GM19035 (cell line): ENCODE data around the gene RAB5B.
"Not testable (repeated sequence)": the region's sequence is repeated elsewhere in the genome, so short reads cannot be mapped to it uniquely, and the experiment has no call there.

Source experiments
- ATAC-seq: cut with Tn5 transposase; IDR thresholded peaks from one replicate; pipeline ENCODE4 v1.9.1; 2021; ENCODE audit not compliant: unreplicated experiment

Gene RAB5B

DNA sequence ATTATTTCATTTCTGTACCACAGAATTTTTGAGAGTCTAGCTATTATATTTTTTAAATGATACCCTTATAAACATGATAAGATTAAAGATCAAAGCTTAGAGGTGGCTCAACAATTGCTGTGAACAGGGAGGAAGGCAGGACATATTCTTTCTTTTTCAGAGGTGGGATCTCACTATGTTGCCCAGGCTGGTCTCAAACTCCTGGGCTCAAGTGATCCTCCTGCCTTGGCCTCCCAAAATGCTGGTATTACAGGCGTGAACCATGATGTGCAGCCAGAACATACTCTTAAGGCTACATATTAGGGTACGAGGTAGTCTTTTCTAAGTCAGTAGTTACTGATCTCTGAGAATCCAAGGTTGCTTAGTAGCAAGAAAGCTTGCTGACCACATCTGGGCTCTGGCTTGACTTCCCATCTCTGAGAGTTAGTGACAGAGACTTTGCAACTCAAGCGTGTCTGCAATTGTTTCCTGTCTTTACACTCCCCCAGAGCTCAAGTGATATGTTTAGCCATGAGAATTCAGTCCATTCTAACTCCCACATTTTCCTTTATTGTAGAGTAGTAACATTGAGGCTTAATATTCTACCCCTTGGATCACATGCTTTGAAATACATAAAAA lies 8.6 kb downstream of the RAB5B start:
- no peak for ATAC-seq

DNA sequence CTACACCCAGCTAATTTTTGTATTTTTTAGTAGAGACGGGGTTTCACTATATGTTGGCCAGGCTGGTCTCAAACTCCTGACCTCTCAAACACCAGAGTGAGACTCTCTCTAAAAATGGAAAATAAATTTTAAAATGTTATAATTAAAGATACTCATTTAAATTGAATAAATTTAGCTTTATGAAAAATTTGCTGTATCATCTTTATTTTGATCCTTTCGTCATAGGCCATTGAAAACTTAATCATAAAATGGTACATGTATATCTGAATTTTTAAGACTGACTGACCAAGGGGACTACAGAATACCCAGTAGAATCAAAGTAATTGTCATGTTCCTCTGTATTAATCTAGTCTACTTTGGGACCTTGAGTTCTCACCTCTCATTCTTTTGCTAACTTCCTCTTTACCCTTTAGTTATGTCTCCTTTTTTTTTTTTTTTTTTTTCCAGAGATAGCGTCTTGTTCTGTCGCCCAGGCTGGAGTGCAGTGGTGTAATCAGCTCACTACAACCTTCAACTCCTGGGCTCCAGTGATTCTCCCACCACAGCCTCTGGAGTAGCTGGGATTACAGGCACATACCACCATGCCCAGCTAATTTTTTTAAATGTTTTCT lies 9.5 kb downstream of the RAB5B start:
- ATAC-seq = no peak

DNA sequence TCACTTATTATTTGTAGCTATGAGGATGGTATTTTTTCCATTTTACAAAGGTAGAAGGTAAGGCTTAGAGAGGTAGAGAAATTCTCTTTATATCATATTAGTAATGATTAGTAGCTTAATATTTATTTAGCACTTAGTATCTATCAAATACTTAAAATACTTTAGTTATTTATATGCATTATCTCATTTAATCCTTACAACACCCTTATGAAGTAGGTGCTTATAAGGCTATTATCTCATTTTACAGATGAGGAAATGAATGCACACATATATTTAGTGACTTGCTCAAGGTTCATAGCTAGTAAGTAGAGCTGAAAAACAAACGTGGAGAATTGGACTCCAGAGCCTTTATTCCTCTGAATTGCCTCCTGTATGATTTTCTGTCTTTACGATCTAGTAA lies 11.0 kb downstream of the RAB5B start:
- no peak for ATAC-seq

DNA sequence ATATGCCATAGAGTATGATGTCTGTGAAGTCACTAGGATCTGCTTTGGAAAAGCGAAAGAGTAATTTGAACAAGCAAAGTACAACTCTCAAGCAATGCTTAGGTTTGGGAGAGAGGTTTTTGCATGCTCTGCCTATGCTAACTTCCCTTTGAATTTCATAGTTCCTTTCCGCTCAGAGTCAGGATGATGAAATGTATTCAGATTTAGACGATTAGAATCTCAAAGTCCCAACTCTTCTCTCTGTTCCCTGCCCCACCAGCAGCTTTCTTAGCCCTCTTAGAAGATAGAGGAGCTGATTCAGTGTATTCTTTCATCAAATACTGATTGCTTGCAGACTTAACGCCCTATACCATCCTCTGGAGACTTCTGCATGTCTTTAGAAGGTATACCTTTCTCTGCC lies 11.5 kb downstream of the RAB5B start:
- ATAC-seq = no peak

DNA sequence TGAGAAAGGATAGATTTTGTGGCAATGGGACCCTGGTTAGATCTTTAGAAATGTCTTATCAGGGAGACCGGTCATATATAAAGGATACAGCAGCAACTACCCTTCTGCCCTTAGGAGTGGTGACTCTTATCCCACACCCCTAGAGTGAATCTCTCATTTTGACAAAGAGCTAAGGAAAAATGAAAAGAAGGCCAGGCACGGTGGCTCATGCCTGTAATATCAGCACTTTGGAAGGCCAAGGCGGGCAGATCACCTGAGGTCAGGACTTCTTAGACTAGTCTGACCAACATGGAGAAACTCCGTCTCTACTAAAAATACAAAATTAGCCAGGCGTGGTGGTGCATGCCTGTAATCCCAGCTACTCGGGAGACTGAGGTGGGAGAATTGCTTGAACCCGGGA lies 12.1 kb downstream of the RAB5B start:
- ATAC-seq = not testable (repeated sequence)

DNA sequence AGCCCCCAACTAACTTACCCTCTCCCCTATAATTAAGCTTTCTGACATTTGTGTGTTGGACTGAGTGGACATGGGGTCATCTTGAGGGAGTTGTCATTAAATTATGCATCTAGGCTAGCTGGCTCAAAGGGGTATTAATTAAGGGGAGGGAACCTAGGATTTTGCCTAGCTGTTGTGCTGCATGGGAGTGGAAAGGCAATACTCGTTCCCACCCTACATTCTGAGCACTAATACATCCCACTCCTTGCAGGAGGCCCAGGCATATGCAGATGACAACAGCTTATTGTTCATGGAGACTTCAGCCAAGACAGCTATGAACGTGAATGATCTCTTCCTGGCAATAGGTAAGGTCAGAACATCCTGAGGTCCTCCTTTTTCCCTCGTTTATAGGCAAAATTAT lies 17.2 kb downstream of the RAB5B start:
- ATAC-seq = no peak

DNA sequence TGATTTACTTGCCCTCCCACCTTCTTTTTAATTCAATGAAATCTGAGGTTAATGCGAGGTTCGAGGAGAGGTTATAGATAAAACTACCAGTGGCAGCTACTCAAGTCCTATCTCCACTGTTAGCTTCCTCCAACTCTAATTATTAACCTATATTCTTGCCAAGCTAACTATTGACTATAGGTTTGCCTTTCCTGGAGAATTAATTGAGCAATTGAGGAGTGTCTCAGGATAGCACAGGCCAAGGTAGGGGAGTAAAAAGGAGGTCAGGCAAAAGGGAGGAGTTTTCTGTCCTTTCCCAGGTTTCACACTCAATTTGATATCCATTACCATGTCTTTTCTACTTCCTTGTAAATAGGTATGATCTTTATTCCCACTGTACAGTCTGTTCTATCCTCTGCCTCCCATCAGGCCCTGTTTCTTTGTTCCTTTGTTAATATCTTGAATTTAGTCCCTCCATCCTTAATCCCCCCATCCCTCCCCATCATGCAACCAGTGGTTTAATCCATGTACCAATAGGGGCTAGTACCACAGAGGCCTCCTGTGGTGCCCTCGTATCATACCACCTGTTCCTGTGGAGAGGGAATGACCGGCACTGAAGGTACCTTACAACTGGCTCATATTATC lies 19.5 kb downstream of the RAB5B start:
- ATAC-seq = no peak

DNA sequence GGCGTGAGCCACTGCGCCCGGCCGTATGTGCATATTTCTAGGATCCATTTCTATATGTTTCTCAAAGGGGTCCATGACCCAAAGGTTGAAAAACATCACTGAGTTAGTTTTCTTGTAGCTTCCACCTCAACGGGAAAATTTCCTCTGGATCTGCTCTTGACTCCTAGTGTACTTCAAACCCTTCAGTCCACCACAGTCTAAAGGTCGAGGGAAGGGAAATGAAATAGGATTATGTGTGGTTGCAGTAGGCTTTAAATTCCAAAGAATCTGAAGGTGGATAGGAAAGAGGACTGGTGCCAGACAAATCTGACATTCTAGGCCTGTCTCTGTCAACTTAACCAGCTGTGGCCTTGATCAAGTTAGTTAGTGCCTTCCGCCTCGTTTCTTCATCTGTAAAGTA lies 21.5 kb downstream of the RAB5B start:
- no peak for ATAC-seq

DNA sequence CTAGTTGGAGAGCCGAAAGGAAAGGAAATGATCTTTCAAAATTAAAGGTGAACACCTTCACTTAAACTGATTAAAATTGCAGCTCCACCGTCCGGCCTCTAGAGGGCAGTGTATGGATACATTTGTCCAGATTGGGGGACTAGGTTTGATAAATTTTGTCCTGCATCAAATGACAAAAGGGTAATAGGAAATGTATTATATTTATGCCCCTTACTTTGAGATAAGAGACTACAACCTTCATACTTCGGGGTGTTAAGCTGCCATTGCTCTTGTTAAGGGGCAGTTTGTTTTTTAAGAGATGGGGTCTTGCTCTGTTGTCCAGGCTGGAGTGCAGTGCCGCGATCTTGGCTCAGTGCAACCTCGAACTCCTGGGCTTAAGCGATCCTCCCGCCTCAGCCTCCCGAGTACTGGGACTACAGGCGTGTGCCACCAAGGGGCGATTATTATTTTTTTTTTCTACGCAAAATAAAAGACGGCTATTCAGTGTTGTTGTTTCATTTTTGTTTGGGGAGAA lies 22.4 kb downstream of the RAB5B start:
- no peak for ATAC-seq

DNA sequence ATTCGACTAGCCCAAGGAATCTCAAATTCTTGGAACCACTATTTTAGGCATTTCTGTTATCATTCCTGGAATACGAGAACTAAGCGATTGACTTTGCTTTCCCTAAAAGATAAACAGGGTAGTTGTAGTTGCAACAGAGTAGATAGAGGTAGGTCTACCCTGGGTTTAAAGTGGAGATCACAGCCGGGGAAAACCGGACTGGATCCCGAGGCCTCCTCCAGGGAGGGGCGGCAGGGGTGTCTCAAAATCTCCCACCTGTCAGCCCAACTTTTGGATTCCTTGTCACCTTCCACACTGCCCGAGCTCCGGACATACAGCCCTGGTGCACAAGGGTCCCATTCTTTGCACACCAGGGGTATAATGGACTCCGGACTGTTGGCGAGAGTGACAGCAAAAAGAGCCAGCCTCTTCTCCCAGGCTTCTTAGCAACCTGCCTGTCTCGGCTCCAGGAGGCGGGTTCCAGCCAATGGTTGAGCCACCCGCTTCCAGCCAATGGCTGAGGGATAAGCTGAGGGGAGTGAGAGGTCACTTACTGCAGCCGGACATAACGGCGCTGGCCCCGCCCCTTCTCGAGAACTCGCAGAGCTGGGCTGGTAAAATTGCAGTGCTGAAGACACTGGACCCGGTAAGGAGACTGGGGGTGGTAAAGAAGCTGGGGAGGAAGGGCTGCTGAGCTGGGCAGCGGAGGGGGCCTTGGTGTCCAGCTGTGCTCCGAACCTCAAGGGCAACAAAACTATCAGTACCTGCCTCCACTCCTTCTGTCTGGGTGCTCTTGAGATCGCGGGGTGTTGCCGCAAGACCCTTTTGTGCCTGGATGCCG lies 23.0 kb downstream of the RAB5B start, which contains the start of gene SUOX:
TSS of gene SUOX (plus strand) at position 562 of the 820 bp plus-strand sequence. CDS start 4,946 bp downstream, outside the sequence.
- ATAC-seq = peak; percentile 99

DNA sequence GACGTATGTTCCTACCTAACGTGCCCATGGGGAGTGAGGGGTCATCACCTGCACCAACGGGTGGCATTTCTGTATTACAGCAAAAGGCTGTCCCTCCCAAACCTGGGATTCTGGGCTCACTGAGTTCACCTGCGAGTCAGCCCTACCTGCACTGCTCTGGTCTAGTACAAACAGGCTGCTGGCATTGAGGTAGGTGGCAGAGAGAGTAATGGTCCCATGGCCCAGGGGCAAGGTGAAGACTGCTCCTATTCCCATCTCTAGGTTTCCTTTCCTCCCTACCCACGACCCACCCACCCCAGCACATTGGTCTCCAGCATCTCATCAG lies 23.6 kb downstream of the RAB5B start:
- no peak for ATAC-seq

DNA sequence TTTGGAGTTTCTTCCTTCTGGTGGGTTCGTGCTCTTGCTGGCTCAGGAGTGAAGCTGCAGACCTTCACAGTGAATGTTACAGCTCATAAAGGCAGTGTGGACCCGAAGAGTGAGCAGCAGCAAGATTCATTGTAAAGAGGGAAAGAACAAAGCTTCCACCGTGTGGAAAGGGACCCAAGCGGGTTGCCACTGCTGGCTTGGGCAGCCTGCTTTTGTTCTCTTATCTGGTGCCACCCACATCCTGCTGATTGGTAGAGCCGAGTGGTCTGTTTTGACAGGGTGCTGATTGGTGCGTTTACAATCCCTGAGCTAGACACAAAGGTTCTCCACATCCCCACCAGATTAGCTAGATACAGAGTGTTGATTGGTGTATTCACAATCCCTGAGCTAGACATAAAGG lies 25.6 kb downstream of the RAB5B start:
- not testable (repeated sequence) for ATAC-seq

DNA sequence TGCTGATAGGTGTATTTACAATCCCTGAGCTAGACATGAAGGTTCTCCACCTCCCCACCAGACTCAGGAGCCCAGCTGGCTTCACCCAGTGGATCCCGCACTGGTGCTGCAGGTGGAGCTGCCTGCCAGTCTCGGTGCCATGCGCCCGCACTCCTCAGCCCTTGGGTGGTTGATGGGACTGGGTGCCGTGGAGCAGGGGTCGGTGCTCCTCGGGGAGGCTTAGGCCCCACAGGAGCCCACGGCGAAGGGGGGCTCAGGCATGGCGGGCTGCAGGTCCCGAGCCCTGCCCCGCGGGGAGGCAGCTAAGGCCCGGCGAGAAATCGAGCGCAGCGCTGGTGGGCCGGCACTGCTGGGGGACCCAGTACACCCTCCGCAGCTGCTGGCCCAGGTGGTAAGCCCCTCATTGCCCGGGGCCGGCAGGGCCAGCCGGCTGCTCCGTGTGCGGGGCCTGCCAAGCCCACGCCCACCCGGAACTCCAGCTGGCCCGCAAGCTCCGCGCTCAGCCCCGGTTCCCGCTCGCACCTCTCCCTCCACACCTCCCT lies 26.2 kb downstream of the RAB5B start:
- not testable (repeated sequence) for ATAC-seq

DNA sequence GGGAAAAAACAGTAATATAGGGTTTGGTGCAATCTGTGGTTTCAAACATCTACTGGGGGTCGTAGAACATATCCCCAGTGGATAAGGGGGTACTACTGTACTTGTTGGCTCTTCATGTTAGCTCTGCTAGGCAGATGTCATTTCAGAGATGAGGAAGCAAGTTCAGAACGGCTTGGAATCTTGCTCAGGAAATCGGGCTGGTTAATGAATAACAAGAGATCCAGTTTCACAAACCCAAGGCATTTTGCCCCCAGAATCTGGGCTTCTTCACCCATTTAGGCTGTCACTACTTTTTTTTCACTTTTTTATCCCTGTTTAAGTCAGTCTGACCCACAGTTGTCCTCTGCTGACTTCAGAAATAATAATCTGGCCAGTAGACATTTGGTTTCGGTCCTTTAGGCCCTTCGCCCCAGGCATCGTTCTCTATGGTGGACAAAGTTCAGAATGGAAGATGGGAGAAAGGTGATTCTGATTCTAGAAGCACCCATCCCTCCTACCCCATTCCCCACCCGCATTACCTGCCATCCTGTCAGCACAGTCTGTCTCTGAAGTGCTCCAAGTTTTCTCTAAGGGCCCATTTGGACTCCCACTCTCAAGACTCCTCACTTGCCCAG lies 27.7 kb downstream of the RAB5B start:
- ATAC-seq = no peak

DNA sequence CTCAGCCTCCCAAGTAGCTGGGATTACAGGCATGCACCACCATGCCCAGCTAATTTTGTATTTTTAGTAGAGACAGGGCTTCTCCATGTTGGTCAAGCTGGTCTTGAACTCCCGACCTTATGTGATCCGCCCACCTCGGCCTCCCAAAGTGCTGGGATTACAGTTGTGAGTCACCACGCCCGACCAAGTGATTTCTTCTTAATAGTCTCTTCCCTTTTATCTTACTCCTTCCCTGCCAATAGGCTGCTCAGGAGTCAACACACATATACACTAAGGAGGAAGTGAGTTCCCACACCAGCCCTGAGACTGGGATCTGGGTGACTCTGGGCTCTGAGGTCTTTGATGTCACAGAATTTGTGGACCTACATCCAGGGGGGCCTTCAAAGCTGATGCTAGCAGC lies 29.5 kb downstream of the RAB5B start:
- not testable (repeated sequence) for ATAC-seq

DNA sequence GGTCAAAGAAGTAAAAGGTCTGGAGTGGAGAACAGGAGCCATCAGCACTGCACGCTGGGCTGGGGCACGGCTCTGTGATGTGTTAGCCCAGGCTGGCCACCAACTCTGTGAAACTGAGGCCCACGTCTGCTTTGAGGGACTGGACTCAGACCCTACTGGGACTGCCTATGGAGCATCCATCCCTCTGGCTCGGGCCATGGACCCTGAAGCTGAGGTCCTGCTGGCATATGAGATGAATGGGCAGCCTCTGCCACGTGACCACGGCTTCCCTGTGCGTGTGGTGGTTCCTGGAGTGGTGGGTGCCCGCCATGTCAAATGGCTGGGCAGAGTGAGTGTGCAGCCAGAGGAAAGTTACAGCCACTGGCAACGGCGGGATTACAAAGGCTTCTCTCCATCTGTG lies 30.3 kb downstream of the RAB5B start:
- no peak for ATAC-seq

DNA sequence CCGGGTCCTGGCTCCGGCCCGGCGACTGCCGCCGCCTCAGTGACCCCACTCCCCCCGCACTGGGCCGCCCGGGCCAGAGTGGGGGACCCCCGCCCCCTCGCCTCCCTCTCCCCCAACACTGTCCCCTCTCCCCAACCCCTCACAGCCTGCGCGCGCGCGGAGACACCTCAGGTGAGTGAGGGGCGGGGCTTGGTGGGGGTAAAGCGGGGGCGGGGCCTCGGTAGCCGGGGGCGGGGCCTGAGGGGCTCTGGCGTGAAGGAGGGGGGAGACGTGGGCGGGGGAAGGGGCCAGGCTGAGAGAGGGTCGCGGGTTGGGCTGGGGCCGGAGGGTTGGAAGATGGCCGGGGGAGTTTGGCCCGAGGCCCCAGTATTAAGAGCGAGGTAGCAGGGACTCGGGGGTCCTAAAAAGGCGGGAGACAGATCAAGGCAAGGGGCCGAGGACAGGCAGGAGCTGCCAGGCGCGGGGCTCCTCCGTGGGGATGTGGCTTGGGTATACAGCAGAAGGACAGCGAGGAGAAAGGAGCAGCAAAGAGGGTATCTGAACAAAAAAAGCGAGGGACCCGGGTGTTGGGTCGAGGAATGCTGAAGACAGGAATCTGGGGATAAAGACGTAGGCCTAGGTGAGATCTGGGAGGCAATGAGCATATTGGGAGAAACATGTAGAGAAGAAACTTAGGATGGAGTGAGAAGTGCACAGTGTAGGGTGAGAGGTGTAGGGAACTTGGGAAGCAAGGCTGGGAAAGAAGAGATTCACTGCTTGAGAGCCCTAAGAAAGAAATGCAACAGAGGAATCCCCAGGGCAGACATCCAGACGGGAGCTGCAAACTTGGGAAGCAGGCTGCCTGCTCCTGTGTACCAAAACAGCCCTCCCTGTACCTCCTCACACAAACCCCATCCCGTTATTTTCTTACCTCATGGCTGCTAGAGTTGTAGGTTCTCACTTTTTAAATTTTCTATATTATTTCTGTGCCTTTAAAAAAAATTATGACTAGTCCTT lies 34.0 kb downstream of the RAB5B start:
- ATAC-seq = peak; percentile 48

DNA sequence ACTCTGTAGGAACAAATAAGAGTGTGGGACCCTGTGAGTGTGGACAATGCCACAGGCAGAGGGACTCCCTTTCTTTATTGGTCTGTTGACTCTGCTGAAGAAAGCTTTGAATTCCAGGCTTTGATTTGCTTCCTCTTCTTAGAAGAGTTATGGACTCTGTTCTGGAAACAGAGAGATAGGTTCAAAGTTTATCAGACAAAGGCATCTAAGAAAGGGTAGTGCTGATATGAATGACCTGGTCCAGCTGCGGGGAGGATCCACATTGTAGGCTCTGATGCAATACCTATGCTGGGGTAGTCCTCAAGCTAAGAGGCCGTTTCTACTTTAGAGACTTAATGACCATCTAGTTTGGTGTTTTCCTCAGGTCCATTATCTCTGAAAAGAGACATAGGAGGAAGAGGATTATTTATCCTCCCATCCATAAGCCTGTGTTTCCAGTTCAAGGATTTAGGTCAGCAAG lies 36.3 kb downstream of the RAB5B start:
- ATAC-seq = no peak

DNA sequence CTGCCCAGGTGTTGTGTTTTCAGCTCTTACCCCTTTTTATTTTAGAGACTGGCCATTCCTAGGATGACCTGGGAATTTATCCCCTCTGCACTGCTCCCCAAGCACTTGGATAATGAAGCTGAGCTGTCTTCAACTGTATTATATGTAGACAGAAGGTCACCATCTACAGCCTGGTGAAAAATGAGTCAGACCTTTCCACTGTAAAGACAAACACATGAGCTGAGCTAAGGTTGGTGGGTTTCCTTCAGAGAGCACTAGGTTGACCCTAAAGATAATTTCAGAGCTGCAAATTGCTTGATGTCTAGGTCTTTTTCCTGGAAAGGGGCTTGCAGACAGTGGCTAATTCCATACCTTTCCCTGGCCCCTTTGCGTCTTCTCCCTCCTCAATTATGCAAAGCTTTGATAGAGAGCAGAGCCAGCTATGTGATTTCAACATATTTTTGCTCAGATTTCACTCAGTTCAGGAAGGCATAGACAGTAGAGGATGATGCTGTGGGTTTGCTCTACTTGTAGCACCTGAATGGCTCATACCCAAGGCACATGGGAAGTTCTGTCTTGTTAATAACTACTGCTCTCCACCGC lies 37.7 kb downstream of the RAB5B start:
- ATAC-seq = no peak
